HG02943 (cell line): Measurements from ENCODE around the gene GPC4.

ENCODE experiments used
- ATAC-seq: cut with Tn5 transposase; IDR thresholded peaks from one replicate; pipeline ENCODE4 v1.9.1; 2021; ENCODE audit warnings: mild to moderate bottlenecking, low read depth, moderate library complexity; ENCODE audit not compliant: unreplicated experiment

Gene GPC4

DNA sequence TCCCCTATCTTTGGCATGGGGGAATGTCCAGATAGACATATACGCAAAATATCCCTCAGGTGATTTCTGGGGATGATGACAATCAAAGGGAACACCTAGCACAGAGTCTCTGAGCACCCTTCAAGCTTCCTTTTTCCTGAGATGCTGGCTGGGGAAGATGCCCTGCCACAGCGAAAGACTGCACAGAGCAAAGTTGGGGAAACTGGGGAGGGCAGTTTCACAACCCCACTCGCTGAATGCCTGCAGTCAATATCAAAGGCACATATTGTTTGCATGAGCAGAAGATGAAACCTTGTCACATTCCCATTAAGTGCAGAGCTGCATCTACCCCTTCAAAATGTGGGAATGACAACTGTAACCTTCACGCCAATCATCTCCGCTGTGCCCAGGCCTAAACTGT, 2.6 kb downstream of the GPC4 start:
- ATAC-seq: no peak

DNA sequence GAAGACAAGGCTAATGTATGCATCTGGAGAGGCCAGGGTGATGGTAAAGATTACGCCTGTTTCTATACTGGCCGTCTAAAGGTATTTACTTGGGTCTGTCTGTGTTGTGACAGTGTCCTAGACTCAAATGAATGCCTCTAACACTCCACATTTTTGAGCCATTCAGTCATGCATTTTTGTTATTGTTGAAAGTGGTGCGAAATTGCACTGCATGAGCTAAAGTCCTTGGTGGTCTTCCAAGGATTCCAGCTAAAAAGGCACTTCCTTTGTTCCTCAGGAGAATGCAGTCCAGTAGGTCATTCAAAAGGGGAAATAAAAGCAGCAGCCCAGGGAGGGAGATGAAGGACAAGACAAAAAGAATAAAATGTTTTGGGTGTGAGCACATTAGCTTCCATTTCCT, 3.0 kb downstream of the GPC4 start:
- ATAC-seq: no peak

DNA sequence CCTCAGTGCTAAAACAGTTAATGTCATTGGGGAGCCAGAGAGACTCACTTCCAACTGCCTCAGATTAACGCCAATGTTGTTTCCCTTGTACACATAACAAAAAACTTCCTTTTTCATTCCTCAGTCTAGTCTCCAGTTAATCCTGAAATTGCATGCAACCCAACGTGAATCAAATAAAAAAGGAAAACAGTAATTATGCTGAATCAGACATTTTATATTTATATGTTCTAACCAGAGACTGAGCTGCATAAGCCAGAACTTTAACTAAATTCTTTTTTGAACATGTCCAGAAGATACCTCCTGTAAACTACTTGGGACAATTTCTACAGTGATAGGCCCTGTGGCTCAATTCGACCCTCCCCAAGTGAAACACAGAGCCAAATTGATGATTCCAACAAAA, 4.7 kb downstream of the GPC4 start:
- no peak for ATAC-seq

- ATAC-seq: no peak
Observed at GRCh38 chrX:133405498-133406185, 9.6 kb downstream of the GPC4 start.

DNA sequence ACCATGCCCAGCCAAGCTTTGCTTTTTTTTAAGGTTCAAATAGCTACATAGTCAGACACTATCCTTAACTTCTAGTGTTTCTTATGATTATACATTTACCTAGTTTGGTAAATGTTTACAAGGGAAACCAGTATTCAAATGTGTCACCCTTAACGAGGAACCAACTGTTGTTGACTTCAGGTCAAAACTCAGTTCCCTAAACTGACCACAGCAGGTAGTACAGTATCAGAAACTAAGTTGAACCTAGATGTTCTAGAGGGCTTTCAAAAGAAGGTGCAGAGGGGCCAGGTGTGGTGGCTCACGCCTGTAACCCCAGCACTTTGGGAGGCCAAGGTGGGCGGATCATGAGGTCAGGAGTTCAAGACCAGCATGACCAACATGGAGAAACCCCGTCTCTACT, 11.3 kb downstream of the GPC4 start:
- no peak for ATAC-seq

DNA sequence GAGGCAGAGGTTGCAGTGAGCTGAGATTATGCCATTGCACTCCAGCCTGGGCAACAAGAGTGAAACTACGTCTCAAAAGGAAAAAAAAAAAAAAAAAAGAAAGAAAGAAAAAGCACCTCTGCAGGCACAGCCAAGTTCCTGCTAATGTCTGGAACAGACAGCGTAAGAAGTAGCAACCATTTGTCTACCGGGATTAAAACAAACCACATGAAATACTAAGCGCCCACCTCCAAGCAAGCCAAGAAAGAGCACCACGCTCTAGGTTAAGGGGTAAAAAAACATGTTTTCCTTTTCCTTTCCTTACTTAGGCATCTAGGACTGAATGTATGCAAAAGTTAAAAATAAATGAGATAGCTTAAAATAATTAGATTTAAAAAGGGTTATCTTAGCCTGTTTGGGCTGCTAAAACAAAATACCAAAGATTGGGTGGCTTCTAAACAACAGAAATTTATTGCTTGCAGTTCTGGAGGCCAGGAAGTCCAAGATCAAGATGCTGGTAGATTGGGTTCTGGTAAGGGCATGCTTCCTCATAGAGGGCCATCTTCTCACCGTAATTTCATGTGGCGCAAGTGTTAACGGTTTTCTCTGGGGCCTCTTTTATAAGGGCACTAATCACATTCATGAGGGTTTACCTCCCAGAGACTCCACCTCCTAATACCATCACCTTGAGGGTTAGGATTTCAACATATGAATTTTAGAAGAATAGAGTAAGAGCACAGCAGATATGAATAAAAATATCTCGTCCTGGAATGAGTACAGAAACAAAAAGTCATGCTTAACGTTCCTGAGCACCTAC, 12.3 kb downstream of the GPC4 start:
- ATAC-seq: no peak

GRCh38 chrX:133402042-133402453, 13.2 kb downstream of the GPC4 start:
- ATAC-seq: no peak

DNA sequence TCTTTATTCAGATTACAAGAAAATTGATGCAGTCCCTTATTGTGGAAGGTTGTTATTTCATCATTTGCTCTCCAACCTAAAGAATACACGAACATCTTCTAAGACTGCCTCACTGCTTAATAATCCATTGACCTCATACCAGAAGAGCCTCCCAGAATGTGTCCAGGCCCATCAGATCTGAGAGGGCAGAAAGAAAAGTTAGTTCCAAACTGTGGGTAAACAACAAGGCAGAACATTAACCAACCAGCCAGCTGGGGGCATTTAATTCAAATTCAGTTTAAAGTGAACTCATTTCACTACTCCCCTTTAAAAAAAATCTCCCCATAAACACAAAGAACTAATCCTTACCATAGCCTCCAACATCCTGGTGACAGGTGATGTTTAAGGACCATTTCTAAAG, 13.8 kb downstream of the GPC4 start:
- ATAC-seq: no peak

- no peak for ATAC-seq
Observed at GRCh38 chrX:133399411-133399810, 15.9 kb downstream of the GPC4 start.

- ATAC-seq: no peak
Observed at GRCh38 chrX:133394765-133395164, 20.5 kb downstream of the GPC4 start.

GRCh38 chrX:133392671-133393070, 22.6 kb downstream of the GPC4 start:
- no peak for ATAC-seq

DNA sequence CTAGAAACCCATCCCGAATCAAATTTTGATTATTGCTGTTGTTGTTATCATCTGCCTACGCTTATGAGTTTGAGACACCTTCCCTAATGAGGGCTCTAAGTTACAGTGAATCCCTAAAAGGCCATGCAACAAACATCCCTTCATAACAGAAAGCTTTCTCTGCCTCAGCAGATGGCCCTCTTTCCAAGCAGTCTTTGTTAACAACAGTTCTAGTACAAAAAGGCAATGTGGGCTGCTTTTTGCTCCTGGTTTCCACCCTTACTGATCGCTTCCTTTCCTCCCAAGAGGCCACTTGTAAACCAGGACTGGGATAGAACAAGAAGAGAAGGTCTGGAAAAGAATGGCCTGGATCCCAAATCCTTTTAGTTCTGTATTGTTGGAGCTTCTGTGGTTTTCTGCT, 24.2 kb downstream of the GPC4 start:
- no peak for ATAC-seq

GRCh38 chrX:133390676-133391075, 24.6 kb downstream of the GPC4 start:
- no peak for ATAC-seq

DNA sequence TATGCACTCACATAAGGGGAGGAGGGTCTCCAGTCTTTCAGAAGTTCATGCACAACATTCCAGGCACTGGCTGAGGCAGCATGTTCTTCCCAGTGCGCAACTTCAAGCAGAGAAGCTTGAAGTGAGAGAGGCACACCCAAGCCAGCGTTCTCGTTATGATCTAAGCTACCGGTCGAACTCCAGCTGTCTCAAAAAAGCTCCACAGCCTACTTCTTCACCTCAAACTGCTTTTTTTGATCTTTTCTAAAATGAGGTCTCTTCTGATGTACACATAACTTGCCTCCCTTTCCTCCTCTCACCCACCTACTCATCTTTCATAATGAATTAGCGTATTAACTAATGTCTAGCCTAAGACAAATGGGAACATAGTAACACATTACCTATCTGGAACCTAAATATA, 25.3 kb downstream of the GPC4 start:
- ATAC-seq: no peak

DNA sequence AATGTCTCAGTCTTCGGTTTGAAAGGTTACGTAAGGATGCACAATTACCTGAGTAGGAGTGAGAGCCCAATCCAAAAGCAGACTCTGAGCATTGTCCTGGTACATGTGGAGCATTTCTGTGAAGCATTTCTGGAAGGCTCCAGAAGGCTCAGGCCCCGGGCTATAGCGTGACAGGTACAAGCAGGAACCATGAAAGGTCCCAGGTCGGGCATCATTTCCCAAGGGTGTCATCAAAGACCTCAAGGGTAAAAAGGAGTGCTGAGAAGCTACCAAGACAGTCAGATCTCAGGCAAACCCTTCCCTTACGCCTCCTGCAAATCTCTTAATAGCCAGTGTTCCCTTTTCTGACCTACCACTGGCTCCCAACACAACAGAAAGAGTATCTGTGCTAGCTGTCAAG, 30.8 kb downstream of the GPC4 start:
- no peak for ATAC-seq

DNA sequence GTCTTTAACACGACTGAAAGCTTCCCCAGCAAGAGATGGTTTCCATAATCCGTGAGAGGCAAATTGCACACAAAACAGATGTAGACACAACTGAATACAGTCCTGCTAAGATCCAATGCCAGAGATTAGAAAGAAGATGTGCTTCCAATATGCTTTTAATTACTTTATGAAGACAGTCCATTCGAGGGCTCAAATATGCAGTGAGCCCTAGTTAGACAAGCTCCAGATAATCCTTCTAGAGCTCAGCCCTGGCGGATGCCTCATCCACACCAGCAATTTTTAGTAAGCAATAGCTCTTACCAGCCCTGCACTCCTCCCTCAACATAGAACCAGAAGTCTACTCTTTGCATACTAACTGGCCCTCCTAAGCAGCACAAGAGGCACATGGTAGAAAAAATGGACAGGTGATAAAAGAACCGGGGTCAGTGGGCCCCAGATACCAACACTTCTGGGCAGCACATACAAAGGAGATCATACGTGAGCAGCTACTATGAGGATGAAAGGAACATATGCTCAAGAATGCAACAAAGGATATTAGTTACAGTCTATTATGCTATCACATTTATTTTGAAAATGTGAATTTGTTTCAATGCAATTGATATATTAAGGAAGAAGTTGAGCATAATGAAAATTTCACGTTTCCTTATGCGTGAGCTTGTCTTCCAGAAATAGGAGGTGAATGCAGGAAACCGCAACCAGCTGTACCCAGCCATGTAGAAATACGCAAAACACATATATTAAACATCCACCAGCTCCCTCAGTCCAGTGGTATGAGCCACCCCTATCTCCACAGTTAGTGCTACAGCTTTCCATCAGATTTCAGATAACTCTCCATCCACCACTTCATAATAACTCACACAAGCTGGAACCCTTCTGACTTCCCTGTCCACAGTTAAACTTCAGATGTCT, 34.3 kb downstream of the GPC4 start:
- ATAC-seq: peak; percentile 64

DNA sequence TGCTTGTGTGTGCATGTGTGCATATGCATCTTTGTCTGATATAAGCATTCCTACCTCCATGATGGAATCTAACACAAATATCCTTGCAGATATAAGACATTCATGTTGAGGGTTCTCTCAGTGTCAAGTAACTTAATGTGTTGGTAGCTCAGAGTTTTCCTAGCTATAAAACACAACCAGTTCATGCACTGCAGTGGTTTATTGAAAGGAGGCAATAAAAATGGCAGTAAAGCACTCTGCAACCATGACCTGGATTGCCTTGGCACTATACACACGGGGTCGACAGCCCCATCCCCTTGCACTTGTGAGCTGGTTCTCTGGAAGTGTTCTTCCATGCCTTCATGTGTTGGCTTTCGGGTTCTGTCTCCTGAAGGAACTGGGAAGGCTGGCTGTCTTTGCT, 38.9 kb downstream of the GPC4 start:
- ATAC-seq: no peak

GRCh38 chrX:133375615-133376340, 39.5 kb downstream of the GPC4 start:
- ATAC-seq: no peak

GRCh38 chrX:133374874-133375387, 40.4 kb downstream of the GPC4 start:
- ATAC-seq: no peak

- peak; percentile 56 for ATAC-seq
Observed at GRCh38 chrX:133373386-133374079, 41.8 kb downstream of the GPC4 start.
